ENCODE data around the gene NUP210.

- TF ChIP-seq CTCF (CRISPR knock-in tag; IDR thresholded peaks at IDR 0.05) = no peak
- TF ChIP-seq ZNF235 (CRISPR knock-in tag; IDR thresholded peaks at IDR 0.05; ENCODE audit: borderline replicate concordance) = no peak
- no peak for TF ChIP-seq ETV6 (CRISPR knock-in tag; conservative IDR thresholded peaks at IDR 0.05)
- TF ChIP-seq POLR2A (IDR thresholded peaks at IDR 0.05; ENCODE audit: insufficient read depth in 1 of 2, low read depth in 2 of 2, low read length in 2 of 2) = no peak
- TF ChIP-seq EP300 (IDR thresholded peaks at IDR 0.05; ENCODE audit: low read depth in 2 of 2, low read length in 2 of 2) = no peak
- TF ChIP-seq EP300 (CRISPR knock-in tag; IDR thresholded peaks at IDR 0.05; ENCODE audit: borderline replicate concordance) = no peak
- peak; percentile 29; the same call in 1 of the 2 replicates for TF ChIP-seq ZFP90 (CRISPR knock-in tag; IDR thresholded peaks at IDR 0.05; ENCODE audit: borderline replicate concordance)
- TF ChIP-seq SRF (IDR thresholded peaks at IDR 0.05; ENCODE audit: low read depth, low read length) = no peak
- no peak for TF ChIP-seq EZH2 (conservative IDR thresholded peaks at IDR 0.05; ENCODE audit: low read depth, low read length)
- no peak for TF ChIP-seq NFE2L2 (IDR thresholded peaks at IDR 0.05; ENCODE audit: low read length)
Observed at GRCh38 chr3:13283877-13284264, 136.3 kb downstream of the NUP210 start.

Measured in HepG2 (cell line).